ENCODE results near the gene PLEKHH2.

The PLEKHH2 gene

DNA sequence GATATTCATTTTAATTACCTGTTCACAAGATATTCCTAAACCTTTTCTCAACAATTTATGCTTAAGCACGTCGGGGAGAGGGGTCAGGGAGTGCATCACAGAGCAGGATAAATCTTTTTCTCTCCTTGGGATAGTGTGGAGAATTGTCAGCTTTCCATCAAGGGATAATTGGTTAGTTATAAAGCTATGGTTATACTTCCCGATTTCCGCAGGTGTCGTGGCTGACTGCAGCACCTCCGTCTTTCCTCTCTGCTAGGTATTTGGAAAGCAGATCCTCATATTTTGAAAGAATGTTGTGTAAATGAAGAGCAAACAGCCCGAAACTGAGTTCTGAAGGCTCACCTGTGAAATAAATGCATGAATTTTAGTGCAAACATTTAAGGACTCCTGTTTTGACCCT, 137.6 kb downstream of the PLEKHH2 start:
- Histone ChIP-seq H3K9me3 (replicated peaks; ENCODE audit: low read length) (no peaks in the 10 kb centered on the region), H3K4me1 (ENCODE audit: control insufficient read depth, insufficient read depth, low read length) (no peaks in the 10 kb centered on the region), H3K9ac (ENCODE audit: low read depth, low read length) (peak overlapping the region; percentile 85), H3K4me2 (ENCODE audit: low read length) (peak overlapping the region; percentile 83), H3K4me3 (ENCODE audit: low read length) (peak overlapping the region; percentile 90), H3K36me3 (ENCODE audit: insufficient read depth, low read length) (peaks cover 5% of the 10 kb centered on the region), H3K27me3 (ENCODE audit: control insufficient read depth, insufficient read depth, low read length) (no peaks in the 10 kb centered on the region)

DNA sequence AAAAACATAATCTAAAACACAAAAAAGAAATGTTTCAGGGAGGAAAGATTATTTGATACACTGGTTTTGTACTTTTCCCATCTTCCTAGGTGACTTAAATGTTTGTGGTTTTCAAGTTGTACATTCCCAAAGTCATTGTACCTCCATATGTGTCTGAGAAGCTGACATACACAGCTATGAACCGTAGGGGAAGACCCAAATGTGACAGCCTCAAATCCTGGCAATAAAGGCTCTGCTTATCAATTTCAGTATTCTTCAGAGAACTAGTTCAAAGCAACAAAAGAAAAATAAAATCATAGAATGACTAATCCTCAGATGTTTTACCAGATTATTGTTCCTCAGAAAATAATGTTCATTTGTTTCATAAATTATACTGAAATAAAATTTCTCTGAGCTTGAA, 139.3 kb downstream of the PLEKHH2 start:
- H3K9me3 ChIP-seq (replicated peaks; ENCODE audit: low read length), result no peaks in the 10 kb centered on the region

DNA sequence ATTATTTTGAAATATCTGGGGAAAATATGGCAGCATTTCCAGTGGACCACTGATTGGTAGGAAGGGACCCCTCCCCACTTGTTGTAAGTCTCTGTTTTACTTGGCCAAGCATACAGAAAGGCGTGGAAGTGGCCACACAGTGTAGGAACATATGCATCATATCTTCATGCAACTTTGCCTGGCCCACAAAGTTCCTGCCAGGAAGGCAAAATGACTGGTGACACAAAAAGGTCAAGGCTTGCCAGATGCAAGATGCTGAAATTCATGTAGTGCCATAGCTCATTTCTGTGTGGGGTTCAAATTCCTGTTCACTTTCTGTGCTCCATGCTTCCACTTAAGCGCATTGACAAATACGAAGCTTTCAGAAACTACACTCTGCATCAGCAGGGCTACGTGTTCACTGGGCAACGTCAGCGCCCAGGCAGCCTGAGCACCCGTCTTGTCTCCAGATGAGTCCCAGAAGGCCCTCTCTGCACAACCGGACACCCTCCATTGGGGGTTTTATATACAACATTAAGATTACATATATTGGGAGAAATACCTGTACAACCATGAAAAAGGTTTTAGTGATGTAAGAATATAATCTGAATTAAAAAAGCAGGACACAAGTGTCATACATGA, 140.4 kb downstream of the PLEKHH2 start:
- Histone ChIP-seq H3K36me3 (ENCODE audit: insufficient read depth, low read length) (peaks cover 5% of the 10 kb centered on the region), H3K9ac (ENCODE audit: low read depth, low read length) (no peak overlapping the region), H3K4me3 (ENCODE audit: low read length) (no peak overlapping the region)

More for the DNA sequence above, 139.3 kb downstream of the PLEKHH2 start:
- Histone ChIP-seq H3K36me3 (ENCODE audit: insufficient read depth, low read length) (peaks cover 5% of the 10 kb centered on the region), H3K9ac (ENCODE audit: low read depth, low read length) (no peak overlapping the region), H3K27me3 (ENCODE audit: control insufficient read depth, insufficient read depth, low read length) (no peaks in the 10 kb centered on the region), H3K4me1 (ENCODE audit: control insufficient read depth, insufficient read depth, low read length) (no peaks in the 10 kb centered on the region), H3K4me2 (ENCODE audit: low read length) (no peak overlapping the region), H3K4me3 (ENCODE audit: low read length) (no peak overlapping the region)

DNA sequence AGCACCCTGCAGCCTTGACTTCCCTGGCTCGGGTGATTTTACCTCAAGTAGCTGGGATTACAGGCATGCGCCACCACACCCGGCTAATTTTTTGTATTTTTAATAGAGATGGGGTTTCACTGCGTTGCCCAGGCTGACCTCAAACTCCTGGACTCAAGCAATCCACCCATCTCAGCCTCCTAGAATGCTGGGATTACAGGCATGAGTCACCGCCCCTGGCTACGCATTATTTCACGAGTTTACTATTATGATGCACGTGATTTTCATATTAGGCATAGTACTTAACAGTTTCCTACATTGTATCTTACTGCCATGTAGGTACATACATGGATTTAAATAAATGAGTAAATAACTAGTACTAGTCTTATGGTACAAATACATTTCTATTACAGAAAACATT, 141.2 kb downstream of the PLEKHH2 start:
- Histone ChIP-seq H3K27me3 (ENCODE audit: control insufficient read depth, insufficient read depth, low read length) (no peaks in the 10 kb centered on the region), H3K4me2 (ENCODE audit: low read length) (no peak overlapping the region), H3K4me1 (ENCODE audit: control insufficient read depth, insufficient read depth, low read length) (no peaks in the 10 kb centered on the region), H3K4me3 (ENCODE audit: low read length) (no peak overlapping the region), H3K9me3 (replicated peaks; ENCODE audit: low read length) (no peaks in the 10 kb centered on the region), H3K9ac (ENCODE audit: low read depth, low read length) (no peak overlapping the region), H3K36me3 (ENCODE audit: insufficient read depth, low read length) (peaks cover 5% of the 10 kb centered on the region)

More for the DNA sequence above, 140.4 kb downstream of the PLEKHH2 start:
- no peaks in the 10 kb centered on the region for H3K27me3 ChIP-seq (ENCODE audit: control insufficient read depth, insufficient read depth, low read length)
- H3K4me2 ChIP-seq (ENCODE audit: low read length), result no peak overlapping the region
- H3K9me3 ChIP-seq (replicated peaks; ENCODE audit: low read length), result no peaks in the 10 kb centered on the region
- H3K4me1 ChIP-seq (ENCODE audit: control insufficient read depth, insufficient read depth, low read length), result no peaks in the 10 kb centered on the region

DNA sequence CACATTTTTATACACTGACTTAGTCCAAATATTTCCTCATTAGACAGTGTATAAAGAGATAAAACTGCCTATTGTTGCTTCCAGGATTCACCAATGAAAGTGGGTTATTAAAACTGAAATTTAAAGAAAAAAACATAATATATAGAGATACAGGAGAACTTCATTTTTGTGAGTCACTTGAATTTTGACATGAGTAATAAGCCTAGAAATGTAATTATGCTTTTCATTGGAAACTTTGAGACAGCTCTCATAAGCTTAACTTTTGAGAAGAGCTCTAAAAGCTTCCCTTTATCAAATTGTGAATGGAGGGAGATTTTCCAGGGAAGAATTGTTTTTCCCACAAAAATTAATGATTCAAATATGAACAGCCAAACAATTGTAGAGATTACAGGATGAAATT, 150.8 kb downstream of the PLEKHH2 start:
- Histone ChIP-seq H3K4me3 (ENCODE audit: low read length) (no peak overlapping the region), H3K9me3 (replicated peaks; ENCODE audit: low read length) (no peaks in the 10 kb centered on the region), H3K27me3 (ENCODE audit: control insufficient read depth, insufficient read depth, low read length) (no peaks in the 10 kb centered on the region), H3K4me1 (ENCODE audit: control insufficient read depth, insufficient read depth, low read length) (no peaks in the 10 kb centered on the region), H3K4me2 (ENCODE audit: low read length) (no peak overlapping the region), H3K36me3 (ENCODE audit: insufficient read depth, low read length) (peaks cover 7% of the 10 kb centered on the region), H3K9ac (ENCODE audit: low read depth, low read length) (no peak overlapping the region)

DNA sequence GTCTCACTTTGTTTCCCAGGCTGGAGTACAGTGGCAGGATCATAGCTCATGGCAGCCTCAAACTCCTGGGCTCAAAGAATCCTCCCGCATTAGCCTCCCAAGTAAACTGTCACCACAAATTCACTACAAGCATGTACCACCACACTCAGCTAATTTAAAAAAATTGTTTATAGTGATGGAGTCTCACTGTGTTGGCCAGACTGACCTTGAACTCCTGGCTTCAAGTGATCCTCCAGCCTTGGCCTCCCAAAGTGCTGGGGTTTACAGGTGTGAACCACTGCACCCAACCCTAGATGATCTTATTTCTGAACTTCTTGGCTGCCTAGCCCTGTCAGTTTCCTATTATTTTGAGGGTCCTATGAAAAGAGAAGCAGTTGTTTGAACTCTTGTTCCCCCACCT, 151.6 kb downstream of the PLEKHH2 start:
- Histone ChIP-seq H3K9ac (ENCODE audit: low read depth, low read length) (no peak overlapping the region), H3K9me3 (replicated peaks; ENCODE audit: low read length) (no peaks in the 10 kb centered on the region), H3K4me3 (ENCODE audit: low read length) (no peak overlapping the region), H3K4me1 (ENCODE audit: control insufficient read depth, insufficient read depth, low read length) (no peaks in the 10 kb centered on the region), H3K36me3 (ENCODE audit: insufficient read depth, low read length) (peaks cover 7% of the 10 kb centered on the region), H3K4me2 (ENCODE audit: low read length) (no peak overlapping the region), H3K27me3 (ENCODE audit: control insufficient read depth, insufficient read depth, low read length) (no peaks in the 10 kb centered on the region)

DNA sequence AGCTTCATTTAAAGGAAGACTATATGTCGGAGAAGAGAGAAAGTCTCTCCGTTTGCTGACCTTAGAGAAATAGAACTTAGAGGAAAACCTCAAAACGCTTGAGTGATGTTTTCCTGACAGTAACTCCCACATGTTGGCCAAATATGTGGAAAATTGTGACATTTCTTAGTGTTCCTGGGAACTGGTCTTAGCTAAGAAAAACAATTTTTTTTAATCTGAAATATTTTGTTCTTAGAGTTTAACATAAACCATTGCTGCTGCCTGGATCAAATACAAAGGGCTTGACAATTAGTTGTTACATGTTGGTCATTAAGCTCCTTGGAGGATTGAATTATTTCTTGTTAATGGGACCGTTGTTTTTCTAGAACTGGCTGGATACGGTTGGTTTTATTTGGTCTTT, 153.1 kb downstream of the PLEKHH2 start:
- Histone ChIP-seq H3K4me3 (ENCODE audit: low read length) (no peak overlapping the region), H3K9ac (ENCODE audit: low read depth, low read length) (no peak overlapping the region), H3K9me3 (replicated peaks; ENCODE audit: low read length) (no peaks in the 10 kb centered on the region), H3K4me2 (ENCODE audit: low read length) (no peak overlapping the region), H3K27me3 (ENCODE audit: control insufficient read depth, insufficient read depth, low read length) (no peaks in the 10 kb centered on the region), H3K4me1 (ENCODE audit: control insufficient read depth, insufficient read depth, low read length) (no peaks in the 10 kb centered on the region), H3K36me3 (ENCODE audit: insufficient read depth, low read length) (peaks cover 7% of the 10 kb centered on the region)

DNA sequence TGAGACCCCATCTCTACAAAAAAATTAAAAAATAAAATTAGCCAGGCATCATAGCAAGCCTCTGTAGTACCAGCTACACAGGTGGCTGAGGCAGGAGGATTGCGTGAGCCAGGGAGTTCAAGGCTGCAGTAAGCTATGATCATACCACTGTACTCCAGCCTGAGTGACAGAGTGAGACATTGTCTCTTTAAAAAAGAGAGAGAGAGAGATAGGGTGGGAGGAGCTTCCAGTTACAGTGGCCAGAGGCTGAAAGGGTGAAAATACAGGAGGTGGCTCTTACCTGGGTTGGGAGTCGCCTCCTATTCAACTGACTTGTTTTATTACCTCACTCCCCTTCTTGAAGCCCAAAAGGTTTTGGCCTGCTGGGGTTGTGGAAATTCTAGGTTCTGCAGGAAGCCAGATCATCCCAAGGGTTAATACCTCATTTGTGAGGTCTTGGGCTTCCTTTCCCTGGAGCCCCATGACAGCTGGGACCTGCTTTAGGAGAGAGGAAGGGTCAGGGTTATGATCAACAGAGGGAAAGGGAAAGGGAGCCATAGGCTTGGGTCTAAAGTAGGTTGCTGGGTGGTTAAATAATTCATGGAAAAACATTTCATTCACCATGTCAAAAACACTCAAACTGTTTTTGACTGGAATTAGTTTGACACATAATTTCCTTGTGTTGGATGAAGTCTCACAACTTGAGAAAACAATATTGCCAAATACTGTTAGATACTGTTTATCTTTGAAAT, 154.1 kb downstream of the PLEKHH2 start:
- no peak overlapping the region for H3K9ac ChIP-seq (ENCODE audit: low read depth, low read length)
- no peaks in the 10 kb centered on the region for H3K4me1 ChIP-seq (ENCODE audit: control insufficient read depth, insufficient read depth, low read length)
- no peaks in the 10 kb centered on the region for H3K27me3 ChIP-seq (ENCODE audit: control insufficient read depth, insufficient read depth, low read length)
- H3K36me3 ChIP-seq (ENCODE audit: insufficient read depth, low read length), result peaks cover 12% of the 10 kb centered on the region
- H3K4me3 ChIP-seq (ENCODE audit: low read length), result no peak overlapping the region
- H3K9me3 ChIP-seq (replicated peaks; ENCODE audit: low read length), result no peaks in the 10 kb centered on the region
- H3K4me2 ChIP-seq (ENCODE audit: low read length), result no peak overlapping the region

DNA sequence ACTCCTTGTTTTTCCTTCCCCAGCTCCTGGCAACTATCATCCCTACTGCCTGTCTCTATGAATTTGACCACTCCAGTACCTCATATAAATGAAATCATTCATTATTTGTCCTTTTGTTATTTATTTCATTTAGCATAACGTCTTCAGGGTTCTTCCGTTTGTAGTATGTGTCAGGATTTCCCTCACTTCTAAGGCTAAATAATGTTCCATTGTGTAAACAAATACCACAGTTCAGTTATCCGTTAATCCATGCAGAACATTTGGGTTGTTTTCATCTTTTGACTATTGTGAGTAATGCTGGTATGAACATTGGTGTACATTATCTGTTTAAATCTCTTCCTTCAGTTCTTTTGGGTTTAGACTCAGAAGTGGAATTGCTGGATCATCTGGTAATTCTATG, 155.6 kb downstream of the PLEKHH2 start:
- Histone ChIP-seq H3K27me3 (ENCODE audit: control insufficient read depth, insufficient read depth, low read length) (no peaks in the 10 kb centered on the region), H3K4me1 (ENCODE audit: control insufficient read depth, insufficient read depth, low read length) (no peaks in the 10 kb centered on the region), H3K9ac (ENCODE audit: low read depth, low read length) (no peak overlapping the region), H3K36me3 (ENCODE audit: insufficient read depth, low read length) (peaks cover 12% of the 10 kb centered on the region), H3K4me2 (ENCODE audit: low read length) (no peak overlapping the region), H3K4me3 (ENCODE audit: low read length) (no peak overlapping the region), H3K9me3 (replicated peaks; ENCODE audit: low read length) (no peaks in the 10 kb centered on the region)

DNA sequence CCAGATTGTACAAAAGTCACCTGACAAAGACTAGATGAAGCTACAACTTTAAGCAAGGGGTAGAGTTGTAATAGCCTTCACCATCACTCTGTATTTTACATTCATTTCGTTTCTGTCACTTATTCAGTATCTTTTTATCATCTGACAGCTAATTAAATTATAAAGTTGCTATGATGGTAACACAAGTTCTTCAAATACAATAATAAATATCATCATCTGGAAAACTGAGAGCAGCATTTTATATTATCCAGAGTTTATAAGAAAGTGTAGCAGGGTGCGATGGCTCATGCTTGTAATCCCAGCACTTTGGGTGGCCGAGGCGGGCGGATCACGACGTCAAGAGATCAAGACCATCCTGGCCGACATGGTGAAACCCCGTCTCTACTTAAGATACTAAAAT, 157.9 kb downstream of the PLEKHH2 start:
- Histone ChIP-seq H3K36me3 (ENCODE audit: insufficient read depth, low read length) (peaks cover 8% of the 10 kb centered on the region), H3K4me2 (ENCODE audit: low read length) (no peak overlapping the region), H3K9me3 (replicated peaks; ENCODE audit: low read length) (no peaks in the 10 kb centered on the region), H3K9ac (ENCODE audit: low read depth, low read length) (no peak overlapping the region), H3K27me3 (ENCODE audit: control insufficient read depth, insufficient read depth, low read length) (no peaks in the 10 kb centered on the region), H3K4me1 (ENCODE audit: control insufficient read depth, insufficient read depth, low read length) (no peaks in the 10 kb centered on the region), H3K4me3 (ENCODE audit: low read length) (no peak overlapping the region)

DNA sequence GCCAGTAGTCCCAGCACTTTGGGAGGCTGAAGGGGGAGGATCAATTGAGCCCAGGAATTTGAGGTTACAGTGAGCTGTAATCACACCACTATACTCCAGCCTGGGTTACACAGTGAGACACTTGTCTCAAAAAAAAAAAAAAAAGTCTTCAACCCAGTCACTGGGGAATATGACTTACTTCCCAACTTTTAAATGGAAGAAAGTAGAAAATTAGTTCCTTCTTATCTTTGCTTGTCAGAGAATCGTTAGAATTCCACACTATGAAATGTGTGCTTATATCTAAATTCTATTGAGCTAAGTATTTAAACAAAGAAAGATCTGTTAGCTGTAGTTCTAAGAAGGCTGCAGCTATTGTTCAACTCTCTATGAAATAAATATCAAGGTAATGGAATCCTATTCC, 159.1 kb downstream of the PLEKHH2 start:
- no peaks in the 10 kb centered on the region for H3K4me1 ChIP-seq (ENCODE audit: control insufficient read depth, insufficient read depth, low read length)
- H3K9ac ChIP-seq (ENCODE audit: low read depth, low read length), result no peak overlapping the region
- H3K4me2 ChIP-seq (ENCODE audit: low read length), result no peak overlapping the region
- no peaks in the 10 kb centered on the region for H3K9me3 ChIP-seq (replicated peaks; ENCODE audit: low read length)
- H3K36me3 ChIP-seq (ENCODE audit: insufficient read depth, low read length), result peaks cover 4% of the 10 kb centered on the region
- no peaks in the 10 kb centered on the region for H3K27me3 ChIP-seq (ENCODE audit: control insufficient read depth, insufficient read depth, low read length)
- H3K4me3 ChIP-seq (ENCODE audit: low read length), result no peak overlapping the region

DNA sequence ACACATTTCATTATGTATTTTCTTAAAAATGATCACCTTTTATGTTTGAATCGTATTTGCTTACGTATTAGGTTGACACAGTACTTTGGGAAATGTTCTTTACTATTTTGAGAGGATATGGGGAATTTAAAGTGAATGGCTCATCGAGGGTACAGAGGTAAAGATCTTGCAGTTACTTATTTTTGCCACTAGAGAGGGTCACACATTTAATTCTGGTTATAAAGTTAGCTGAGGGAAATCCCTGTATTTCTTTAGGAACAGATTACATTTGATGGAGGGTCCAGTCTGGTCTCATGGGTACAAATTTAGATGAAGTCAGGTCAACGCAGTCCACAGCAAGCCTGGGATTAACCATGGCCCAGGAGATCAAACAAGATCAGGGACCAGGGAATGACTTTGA, 161.2 kb downstream of the PLEKHH2 start:
- peaks cover 4% of the 10 kb centered on the region for H3K36me3 ChIP-seq (ENCODE audit: insufficient read depth, low read length)
- no peaks in the 10 kb centered on the region for H3K4me1 ChIP-seq (ENCODE audit: control insufficient read depth, insufficient read depth, low read length)
- H3K9me3 ChIP-seq (replicated peaks; ENCODE audit: low read length), result no peaks in the 10 kb centered on the region
- H3K4me3 ChIP-seq (ENCODE audit: low read length), result no peak overlapping the region
- no peaks in the 10 kb centered on the region for H3K27me3 ChIP-seq (ENCODE audit: control insufficient read depth, insufficient read depth, low read length)
- no peak overlapping the region for H3K9ac ChIP-seq (ENCODE audit: low read depth, low read length)
- H3K4me2 ChIP-seq (ENCODE audit: low read length), result no peak overlapping the region

Data from skeletal muscle satellite cell (primary cell).